Left renal cortex interstitium (tissue), 4 donors: ENCODE measurements around the gene CRTC1. TPM values are rescaled to one million over a fixed set of nuclear protein-coding genes. Genes with fewer than 3 reads are reported as not detected.

Experiments used
- DNase-seq, 4 donors: peaks; one replicate each; pipeline ENCODE4 v3.0.0-alpha.2; 2013; ENCODE audit warnings: low read depth in 4 of 4, low spot score in 2 of 4, missing footprints in 1 of 4
- polyA plus RNA-seq, 4 donors: library from polyadenylated mRNA; unstranded; fragments of 120-200 nt; gene quantifications; one replicate each; pipeline ENCODE4 v1.2.1, GENCODE V29; 2013; ENCODE audit not compliant: insufficient read length in 4 of 4

The CRTC1 gene
- polyA plus RNA-seq, 4 donors, result 12.2 to 32.4 (median 21.6) TPM

DNA sequence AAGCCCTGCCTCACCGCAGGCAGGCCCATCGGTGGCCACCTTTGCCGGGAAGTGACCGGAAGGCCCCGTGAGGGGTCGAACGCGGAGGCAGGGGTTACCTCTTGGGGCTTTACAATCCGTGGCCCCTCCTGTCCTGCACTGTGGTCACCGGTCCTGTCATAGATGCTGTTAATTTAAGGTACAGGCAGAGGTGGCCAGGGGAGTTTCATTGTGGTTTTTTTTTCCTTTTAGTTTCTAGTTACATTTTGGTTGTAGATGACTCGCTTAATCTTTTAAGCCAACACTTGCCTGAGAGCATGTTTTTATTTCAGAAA, 94.6 kb downstream of the CRTC1 start:
- DNase-seq, result no peak

DNA sequence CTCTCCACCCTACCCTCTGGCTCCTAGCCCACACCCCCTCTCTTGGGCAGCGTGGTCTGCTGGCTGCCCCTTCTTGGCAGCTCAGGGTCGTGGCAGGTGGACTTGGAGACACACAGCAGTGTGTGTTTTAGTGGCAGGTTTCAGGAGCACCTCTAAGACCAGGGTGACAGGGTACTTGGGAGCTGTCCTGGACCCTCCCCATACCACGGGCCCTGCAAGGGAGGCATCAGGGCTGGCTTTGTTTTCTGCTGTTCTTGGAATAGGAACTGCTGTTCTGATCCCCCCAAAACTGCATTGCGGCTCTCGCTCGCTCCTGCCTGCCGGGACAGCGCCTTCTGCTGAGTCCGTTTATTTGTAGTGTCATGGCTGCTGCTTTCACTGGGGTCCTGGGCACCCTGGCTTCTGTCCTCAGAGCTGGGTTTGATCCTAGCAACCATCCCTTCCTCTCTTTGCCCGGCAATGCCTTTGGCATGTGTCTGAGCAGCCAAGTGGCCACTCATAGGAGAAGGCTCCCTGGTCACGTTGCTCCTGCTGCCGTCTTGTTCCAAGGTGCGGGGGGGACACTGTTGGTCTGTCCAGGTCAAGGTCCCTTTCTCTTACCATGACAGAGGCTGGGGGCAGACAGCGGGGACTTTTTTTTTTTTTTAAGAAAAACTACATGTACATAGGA, 95.5 kb downstream of the CRTC1 start:
- DNase-seq, result no peak

DNA sequence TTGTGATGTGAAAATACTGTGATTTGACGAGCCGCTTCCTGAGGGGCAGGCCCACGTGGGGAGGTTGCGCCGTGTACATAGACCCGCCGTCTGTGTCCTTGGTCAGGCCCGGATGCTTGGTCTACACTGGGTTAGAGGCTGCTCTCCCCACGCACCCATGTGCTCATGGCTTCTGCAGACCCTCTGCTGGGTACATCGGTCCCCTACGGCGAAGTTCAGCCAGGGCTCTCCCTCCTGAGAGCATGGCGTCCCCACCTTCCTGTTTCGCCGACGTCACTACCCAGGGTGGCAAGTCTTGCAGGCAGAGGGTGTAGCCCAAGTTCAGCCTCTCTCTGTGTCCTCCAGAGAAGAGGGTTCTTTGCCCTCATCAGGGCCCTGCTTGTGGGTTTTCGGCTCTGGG, 96.6 kb downstream of the CRTC1 start:
- DNase-seq, result no peak

DNA sequence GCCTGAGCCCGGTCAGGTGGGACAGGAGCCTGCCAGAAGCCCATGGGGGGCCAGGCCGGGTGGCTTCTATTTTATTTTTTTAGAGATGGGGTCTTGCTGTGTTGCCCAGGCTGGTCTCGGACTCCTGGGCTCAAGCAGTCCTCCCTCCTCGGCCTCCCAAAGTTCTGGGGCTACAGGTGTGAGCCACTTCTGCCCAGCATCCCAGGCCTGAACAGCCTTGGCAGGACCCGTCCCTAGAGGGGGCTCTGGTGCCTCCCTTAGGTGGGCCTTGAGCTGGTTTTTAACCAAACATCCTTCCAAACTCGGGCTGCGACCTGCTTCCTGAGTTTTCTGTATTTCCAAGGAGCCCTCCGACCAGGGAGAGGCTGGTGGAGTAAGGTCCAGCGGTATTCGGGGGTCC, 97.2 kb downstream of the CRTC1 start:
- DNase-seq, result no peak

DNA sequence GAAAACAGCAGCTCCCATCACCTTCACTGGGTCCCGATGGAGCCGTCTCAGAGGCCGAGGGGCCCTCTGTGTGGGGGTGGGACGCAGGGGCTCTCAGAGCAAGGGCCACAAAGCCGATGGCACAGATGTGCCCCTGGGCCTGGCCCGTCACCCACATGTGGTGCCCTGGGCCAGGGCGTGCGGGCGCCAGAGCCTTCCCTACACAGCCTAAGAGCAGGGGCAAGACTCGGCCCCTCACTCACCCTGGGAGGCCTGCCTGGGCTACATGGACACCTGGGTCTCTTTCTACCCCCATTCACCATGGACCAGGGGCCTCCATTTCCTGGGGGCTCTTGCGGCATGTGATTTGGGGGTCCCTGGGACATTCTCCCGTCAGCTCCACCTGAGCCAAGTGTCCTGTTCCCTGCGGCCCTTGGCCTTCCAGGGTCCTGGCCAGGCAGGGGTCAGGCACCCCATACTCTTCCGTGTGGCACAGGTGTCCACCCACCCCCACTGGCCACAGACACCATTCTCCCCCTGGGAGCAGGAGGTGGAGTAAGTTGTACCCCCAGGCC, 97.6 kb downstream of the CRTC1 start:
- no peak for DNase-seq

DNA sequence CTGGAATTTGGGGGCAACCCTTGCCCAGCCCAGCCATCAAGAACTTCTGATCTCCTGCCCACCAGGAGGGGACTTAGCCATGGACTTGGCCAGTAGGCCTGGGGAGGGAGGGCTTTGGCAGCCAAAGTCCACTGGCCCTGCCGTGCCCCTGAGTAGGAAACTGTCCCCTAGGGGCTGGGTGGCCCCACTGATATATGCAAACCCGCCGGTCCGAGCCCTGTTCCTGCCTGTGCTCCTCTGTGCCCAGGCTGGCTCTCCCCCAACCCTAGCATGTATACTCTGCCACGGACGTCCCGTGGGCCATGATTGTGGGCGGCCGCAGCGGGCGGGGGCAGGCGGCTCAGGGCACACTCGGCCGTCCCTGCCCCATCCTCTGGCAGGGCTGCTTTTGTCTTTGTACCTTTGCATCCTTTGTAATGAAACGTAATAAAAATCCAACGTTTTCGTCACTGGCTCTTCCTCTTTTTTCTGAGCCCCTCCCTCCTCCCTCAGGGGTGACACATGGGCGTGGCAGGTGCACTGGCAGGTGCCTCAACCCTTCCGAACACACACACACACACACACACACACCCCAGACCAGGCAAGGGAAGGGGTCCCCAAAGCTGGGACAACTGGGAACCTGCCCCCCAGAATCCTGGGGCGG, 98.5 kb downstream of the CRTC1 start:
- DNase-seq, result no peak

DNA sequence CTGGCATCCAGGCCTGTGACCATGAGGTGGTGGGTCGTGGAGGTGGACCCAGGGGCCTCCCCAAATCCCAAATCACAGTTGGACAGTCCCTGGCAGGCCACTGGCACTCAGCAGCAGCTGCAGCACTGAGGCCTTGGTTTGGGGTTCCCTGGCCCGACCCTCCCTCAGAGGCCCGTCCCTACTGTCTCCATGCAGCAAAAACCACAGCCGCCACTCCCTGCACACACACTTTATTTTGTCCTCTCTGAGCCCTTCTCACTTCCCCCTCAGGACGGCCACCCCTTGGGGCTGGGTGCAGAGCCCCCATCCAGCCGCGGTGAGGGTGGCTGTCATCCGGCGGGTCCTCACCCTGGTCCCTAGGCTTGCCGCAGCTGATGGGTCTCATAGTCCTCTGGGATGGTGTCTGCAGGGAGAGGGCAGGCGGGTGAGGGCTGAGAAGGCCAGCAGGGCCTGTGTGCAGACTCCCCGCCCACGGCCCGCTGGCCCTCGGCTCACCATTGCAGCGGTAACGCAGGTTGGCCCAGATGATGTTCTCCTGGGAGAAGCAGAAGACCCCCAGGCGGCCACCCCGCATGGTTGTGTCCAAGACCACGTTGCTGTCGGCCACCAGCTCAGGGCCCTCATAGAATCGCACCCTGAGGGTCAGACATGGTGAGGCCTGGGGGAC, 99.2 kb downstream of the CRTC1 start:
- no peak for DNase-seq

DNA sequence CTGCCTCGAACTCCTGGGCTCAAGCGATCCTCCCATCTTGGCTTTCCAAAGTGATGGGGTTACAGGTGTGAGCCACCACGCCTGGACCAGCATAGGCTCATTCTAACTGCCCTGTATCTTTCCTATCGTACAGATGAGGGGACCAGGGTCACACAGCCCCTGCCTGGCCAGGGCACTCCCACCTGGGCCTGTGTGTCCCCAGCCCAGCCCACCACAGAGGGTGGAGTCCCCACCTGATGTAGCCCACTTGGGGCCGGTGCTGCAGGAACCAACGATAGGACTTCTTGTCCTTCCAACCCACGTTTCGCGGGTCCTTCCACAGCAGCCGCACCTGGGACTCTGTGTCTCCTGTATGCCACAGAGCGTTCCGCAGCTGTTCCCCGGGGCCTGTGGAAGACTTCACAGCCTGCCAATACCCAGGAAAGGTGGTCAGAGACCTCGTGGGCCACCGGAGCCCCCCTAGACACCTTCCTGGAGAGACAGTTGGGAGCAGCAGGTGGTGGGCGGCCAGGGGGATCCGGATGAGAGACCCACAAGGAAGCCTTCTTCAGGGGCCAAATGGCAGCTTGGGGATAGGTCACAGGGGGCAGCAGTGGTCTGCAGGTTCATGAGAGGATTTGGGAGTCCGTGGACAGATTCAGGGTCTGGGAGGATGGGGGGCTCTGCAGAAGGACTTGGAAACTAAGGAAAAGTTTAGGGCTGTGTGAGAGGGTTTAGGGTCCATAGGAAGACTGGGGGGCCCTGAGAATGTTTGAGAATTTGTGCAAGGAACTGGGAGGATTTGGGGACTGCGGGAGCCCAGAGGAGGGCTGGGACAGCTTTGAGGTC, 100.7 kb downstream of the CRTC1 start:
- DNase-seq, result no peak

DNA sequence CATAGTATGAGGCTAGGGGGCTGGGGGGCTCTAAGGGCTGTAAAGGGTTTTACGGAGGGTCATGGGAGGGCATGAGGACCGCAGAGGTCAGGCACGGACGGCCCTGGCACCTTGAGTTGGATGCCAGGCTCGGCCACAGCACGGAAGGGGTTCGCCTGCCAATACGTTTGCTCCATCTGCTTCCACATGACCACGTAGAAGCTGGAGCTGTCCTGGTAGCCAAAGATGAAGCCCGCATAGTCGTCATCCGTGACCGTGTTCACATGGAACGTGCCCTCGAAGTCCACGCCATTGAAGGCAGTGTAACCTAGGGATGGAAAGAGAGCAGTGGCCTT, 101.3 kb downstream of the CRTC1 start:
- no peak for DNase-seq

DNA sequence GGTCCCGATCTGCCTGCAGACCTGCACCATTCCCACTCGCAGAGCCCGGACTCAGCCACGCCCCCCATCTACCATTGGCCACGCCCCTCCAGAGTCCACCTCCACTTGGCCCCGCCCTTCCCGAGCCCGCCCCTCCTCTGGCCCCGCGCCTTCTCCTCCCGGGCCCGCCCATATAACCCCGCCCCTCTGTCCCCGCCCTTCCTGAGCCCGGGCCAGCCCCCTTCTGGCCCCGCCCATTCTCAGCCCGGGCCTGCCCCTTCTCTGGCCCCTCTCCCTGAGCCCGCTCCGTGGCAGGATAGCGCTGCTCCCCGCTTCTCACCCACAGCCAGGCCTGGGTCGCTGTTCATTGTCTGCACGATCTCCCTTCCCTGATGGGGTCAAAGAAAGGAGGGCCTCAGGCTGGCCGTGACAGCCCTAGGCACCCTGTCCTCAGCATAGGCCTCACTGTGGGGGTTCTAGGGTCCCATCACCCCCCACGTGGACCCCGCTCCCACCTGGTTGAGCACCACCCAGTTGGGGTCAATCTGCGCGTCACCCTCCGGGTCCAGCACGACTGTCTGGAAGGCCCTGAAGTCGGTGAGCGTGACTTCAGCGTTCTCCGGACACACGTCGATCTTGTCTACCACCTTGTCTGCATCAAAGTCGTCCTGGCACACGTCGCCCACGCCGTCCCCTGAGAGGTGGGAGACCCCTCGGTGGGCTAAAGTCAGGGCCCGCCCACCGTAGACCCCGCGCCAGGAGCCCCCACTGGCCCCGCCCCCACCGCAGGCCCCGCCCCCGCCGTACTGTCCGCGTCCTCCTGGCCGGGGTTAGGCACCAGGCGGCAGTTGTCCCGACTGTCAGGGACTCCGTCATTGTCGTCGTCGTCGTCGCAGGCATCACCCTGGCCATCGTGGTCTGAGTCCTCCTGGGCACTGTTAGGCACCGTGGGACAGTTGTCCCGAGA, 102.0 kb downstream of the CRTC1 start:
- DNase-seq, result no peak

DNA sequence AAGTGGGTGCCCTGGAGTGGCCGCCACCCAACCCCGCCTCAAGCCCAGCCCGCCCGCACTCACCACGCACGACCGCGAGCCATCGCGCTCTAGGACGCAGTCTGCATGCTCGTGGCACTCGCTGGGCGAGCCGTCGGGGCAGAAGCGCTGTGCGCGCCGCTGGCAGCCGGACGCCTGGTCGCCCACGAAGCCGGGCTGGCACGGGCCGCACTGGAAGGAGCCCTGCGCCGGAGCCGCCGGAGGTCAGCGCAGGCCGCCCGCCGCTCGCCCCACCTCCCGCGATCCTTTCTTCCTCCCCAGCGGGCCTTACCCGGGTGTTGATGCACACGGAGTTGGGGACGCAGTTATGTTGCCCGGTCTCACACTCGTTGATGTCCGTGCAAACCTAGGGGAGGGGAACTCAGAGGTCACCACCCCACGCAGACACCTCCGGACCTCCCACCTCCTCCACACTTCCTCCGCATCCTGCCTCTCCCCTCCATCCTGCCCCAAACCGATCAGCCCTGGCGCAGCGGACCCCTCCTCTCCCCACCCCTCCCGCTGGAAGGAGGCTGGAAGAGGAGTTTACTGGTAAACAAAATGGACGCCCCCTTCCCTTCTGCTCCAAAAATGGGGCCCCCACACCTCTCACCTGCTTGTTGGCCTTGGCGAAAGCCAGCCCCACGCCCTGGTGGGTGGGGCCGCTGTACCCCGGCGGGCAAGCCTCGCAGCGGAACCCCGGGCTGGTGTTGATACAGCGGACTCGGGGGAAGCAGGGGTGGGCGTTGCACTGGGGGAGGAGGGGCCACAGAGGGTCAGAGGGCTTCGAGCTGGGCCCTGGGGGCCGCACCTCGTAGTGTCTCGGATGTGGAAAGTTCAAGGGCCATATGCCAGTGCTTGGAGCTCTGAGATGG, 105.3 kb downstream of the CRTC1 start:
- no peak for DNase-seq

DNA sequence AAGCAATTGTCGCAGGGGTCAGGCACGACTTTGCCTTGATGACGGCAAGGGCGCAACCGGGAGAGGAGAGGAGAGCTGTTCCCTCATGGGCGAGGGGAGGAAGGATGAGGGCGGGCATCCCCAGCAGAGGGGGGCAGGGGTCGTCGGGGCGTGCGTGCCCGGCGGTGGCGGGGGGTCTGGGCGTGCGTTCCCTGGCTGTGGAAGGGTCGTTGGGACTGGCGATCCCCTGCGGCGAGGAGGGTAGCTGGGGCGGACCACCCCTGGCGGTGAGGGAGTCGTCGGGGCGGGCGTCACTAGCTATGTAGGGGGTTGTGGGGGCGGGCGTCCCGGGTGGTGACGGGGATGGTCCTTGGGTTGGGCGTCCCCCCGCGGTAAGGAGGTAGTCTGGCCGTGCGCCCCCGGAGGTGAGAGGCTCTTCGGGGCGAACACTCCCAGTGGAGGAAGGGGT, 106.0 kb downstream of the CRTC1 start:
- no peak for DNase-seq

DNA sequence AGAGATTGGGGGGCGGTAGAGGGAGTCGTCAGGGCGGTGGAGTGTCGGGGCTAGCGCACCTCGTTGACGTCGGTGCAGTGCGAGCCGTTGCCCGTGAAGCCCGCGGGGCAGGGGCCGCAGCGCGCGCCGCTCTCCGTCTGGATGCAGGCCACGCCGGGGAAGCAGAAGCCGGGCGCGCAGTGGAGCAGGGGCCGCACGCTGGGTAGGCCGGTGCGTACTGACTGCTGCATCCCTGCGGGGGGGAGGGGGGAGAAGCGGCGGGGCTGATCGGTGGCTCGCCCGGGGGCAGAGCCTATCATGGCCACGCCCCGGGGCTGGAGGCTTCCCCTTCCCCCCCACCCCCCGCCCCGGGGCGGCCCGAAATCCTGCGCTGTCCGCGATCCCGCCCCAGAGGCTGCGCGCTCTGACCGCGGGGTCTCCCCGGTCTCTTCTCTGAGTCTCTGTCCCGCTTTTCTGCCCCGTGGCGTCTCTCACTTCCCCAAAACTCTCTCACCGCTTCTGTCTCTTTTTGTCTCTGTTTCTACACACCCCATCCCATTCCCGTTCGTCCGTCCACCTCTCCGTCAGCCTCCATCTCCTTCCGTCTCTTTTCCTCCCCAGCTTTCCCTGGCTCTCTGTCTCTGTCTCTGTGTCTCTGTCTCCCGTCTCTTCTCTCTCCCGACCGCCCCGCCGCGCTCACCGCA, 106.5 kb downstream of the CRTC1 start:
- no peak for DNase-seq

DNA sequence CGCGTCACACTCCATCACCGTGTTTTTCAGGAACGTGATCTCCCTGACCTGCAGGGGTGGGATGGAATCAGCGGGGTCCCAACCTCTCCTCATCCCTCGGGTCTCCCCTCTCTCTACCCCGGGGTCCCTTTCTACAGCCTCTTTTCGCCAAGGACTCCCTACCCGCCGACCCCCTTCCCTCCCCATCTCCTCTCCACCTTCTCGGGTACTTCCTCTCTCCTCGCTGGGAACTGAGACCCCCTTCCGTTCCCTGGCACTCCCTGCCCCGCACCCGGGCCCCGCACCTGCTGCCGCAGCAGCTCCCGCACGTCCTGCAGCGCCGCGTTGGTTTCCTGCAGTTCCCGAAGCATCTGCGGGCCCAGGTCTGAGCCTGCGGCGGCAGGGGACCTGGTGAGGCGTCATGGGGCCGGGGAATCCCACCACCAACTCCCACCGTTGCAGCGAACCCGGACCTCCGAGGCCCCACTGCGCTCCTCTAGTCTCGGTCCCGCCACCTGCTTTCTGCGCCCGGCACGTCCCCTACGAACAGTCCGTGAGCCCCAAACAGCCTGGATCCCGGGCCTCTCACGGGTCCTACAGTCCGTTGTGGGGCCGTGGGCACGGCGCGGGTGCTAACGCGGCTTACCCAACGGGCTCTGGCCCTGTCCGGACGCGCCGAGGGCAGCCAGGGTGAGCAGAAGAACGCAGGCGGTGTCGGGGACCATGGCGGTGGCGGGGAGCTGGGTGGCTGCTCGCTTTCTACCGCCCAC, 107.3 kb downstream of the CRTC1 start, which contains the start of gene COMP:
COMP (minus strand) TSS at position 740 of the 749 bp plus-strand sequence; CDS start at position 704, 36 bp downstream.
- DNase-seq, result no peak

DNA sequence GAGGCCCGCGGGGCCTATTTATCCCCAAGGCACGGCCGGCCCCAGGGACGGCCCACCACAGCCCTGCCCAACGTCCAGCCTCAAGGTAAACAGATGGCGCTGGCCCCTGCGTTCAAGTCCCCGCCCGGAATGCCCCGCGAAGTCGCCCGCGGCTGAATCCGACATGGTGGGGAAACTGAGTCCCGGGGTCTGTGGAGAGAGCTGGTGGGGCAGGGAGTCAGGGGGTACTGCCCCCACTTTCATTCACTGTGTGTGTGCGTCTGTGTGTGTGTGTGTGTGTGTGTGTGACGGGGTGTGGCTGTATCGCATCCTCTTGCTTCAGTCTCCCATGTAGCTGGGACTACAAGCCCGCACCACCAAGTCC, 107.8 kb downstream of the CRTC1 start:
- no peak for DNase-seq

DNA sequence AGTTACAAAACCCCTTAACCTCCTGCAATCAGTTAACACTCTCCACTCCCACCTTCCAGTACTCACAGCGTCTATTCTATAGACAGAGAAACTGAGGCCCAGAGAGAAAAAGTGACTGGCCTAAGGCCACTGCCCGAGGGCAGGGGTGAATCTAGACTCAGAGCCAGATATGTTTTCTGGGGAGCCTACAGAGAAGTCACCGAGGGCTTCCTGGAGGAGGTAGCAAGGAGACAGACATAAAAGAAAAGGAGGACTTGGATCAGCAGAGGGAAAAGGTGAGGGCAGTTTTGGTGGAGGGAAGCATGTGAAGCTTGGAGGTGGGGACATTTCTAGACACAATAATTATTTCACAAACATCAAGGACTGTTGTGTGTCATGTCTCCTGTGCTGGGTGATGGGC, 109.2 kb downstream of the CRTC1 start:
- DNase-seq, result no peak

DNA sequence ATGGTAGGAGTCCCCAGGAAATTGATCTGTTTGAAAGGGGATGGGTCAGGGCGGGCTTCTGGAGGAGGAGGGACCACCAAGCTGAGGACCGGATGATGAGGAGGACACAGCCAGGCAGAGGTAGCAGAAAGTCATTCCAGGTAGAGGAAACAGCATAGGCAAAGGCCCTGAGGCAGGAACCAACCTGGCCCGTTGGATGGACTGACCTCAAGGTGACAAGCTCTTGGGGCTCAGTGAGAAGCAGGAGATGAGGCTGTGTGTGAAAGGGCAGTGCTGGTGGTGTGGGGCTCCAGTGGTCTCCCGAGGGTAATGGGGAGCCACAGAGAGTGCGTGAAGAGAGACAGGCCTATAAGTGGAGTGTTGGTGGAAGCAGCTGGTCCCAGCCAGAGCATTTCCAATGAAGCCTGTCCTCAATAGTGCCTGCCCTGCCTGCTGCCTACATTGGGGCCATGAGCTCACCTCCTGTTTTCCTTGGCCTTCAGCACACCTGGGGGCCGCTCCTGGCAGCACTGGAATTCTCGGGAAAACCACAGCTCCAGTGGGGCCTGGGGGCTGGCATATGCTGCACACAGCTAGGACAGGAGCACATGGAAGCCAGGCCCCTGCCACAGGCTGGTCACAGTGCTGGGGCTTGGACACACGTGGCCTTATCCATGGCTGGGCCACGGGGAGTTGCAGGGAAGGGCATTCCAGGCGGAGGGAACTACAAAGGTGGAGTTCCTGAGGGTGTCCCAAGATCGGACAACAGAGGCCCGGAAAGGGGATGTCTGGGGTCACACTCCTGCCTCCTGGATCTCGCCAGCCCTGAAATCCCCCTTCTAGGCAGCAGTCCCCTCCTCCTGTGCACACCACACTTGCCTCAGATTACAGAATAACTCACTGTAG, 109.9 kb downstream of the CRTC1 start:
- no peak for DNase-seq
